Stimulated activated CD4-positive, alpha-beta T cell treated with anti-CD3 and anti-CD28 coated beads, TNF-alpha, amount 100 ng/mL, for 48 hours (primary cell): ENCODE results near the gene TMEM11.

Experiments
- DNase-seq, 3 donors: peaks; one replicate each; pipeline ENCODE4 v3.0.0-alpha.2; 2020; ENCODE audit warnings: low read depth in 3 of 3

TMEM11 gene

GRCh38 chr17:21161498-21162393 is 52.2 kb downstream of the TMEM11 start:
- no peak for DNase-seq

- DNase-seq: no peak
Measured at GRCh38 chr17:21160401-21160800, 53.6 kb downstream of the TMEM11 start.

- no peak for DNase-seq
Measured at GRCh38 chr17:21157586-21158370, 56.2 kb downstream of the TMEM11 start.

GRCh38 chr17:21152731-21153130 is 61.2 kb downstream of the TMEM11 start:
- DNase-seq: no peak

- no peak for DNase-seq
Measured at GRCh38 chr17:21149621-21150020, 64.3 kb downstream of the TMEM11 start.
